H1 (cell line): ENCODE measurements around the gene CLCN5. TPM values are rescaled to one million over a fixed set of nuclear protein-coding genes. Genes with fewer than 3 reads are reported as not detected.

Experiments
- ASH2L ChIP-seq: fragments of 200-600, 300-600 bp; sonication (generic); IDR thresholded peaks from one replicate; pipeline ENCODE4 v1.7.1; 2017; ENCODE audit warnings: low read length
- polyA plus RNA-seq, 7 experiments: library from polyadenylated mRNA; depleted of rRNA in 3 of 7; stranded (reverse) in 5 of 7; unstranded in 2 of 7; fragments of >200 nt in 5 of 7; fragments of 200-250 nt in 2 of 7; gene quantifications; 1 replicate in 5 of 7; 2 replicates in 1 of 7; 4 replicates in 1 of 7; pipeline versions ENCODE4 v1.2.1 to v1.2.3, GENCODE V29; 2011 to 2013; ENCODE audit warnings: missing spikeins in 2 of 7, mixed read lengths in 2 of 7
- total RNA-seq: library from RNA; stranded (reverse); fragmentation: NEBNext Ultra II Directional; extraction: Animal tissue kit (Norgen Biotek cat#: 25700); gene quantifications from 2 replicates; pipeline ENCODE4 v1.2.1, GENCODE V29; 2021

The CLCN5 gene
- total and polyA plus RNA-seq, 2 of the 8 experiments (the other 6 are each of a cell fraction or from before 2014, with no cell fraction given), result 4.2 to 9.7 TPM

DNA sequence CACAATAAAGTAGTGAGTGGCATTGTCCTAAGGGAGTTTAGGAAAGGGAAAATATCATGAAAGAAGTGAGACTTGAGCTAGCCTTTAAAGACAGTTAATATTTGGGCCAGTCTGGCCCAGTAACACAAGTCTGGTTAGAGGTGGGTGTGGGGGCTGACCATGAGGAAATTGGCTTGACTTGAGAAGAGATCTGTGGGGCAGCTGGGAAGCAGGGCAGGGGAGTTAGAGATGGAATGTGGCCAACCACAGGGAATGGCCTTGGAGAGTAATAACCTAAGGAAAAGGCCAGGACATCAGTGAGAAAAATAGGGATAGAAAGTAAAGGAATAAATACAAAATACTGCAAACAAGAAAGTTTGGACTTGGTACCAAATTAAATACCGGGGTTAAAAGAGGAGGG is 71.3 kb downstream of the CLCN5 start (continued):
- no peak for TF ChIP-seq ASH2L
